H9 (cell line): ENCODE data around the gene DCP1A. TPM values are rescaled to one million over a fixed set of nuclear protein-coding genes. Genes with fewer than 3 reads are reported as not detected.
A peak's percentile ranks its signal among the peaks of the same experiment; 100 is the strongest.

Experiments
- DNase-seq: peaks from one replicate; pipeline ENCODE4 v3.0.0-alpha.2; 2017
- H2AFZ ChIP-seq: one replicate; pipeline ENCODE4 v1.6.1; 2013; ENCODE audit warnings: mild to moderate bottlenecking, low read length, control low read depth, moderate library complexity
- H2AK5ac ChIP-seq: 2 replicates; pipeline ENCODE4 v1.6.1; 2013; ENCODE audit warnings: low read length, control low read depth, mixed read lengths; ENCODE audit not compliant: insufficient read length
- H2BK120ac ChIP-seq: one replicate; pipeline ENCODE4 v1.6.1; 2013; ENCODE audit warnings: low read depth, mild to moderate bottlenecking, low read length, control low read depth, inconsistent platforms; ENCODE audit not compliant: poor library complexity, severe bottlenecking
- H2BK12ac ChIP-seq: 2 replicates; pipeline ENCODE4 v1.6.1; 2013; ENCODE audit warnings: low read length, control low read depth, mixed read lengths, low read depth; ENCODE audit not compliant: insufficient read length
- H2BK15ac ChIP-seq: 2 replicates; pipeline ENCODE4 v1.6.1; 2013; ENCODE audit warnings: low read depth, low read length, control low read depth
- H2BK20ac ChIP-seq: one replicate; pipeline ENCODE4 v1.6.1; 2013; ENCODE audit warnings: low read depth, mild to moderate bottlenecking, low read length, control low read depth, inconsistent platforms; ENCODE audit not compliant: poor library complexity, severe bottlenecking
- H2BK5ac ChIP-seq: 2 replicates; pipeline ENCODE4 v1.6.1; 2013; ENCODE audit warnings: low read length, control low read depth, mixed read lengths; ENCODE audit not compliant: insufficient read length
- H3K14ac ChIP-seq: 2 replicates; pipeline ENCODE4 v1.6.1; 2013; ENCODE audit warnings: low read length, control low read depth; ENCODE audit not compliant: insufficient read depth
- H3K18ac ChIP-seq: 2 replicates; pipeline ENCODE4 v1.6.1; 2013; ENCODE audit warnings: low read depth, mild to moderate bottlenecking, mixed read lengths, low read length, control low read depth; ENCODE audit not compliant: insufficient read length
- H3K23ac ChIP-seq: 2 replicates; pipeline ENCODE4 v1.6.1; 2013; ENCODE audit warnings: low read length, control low read depth, mixed read lengths, low read depth; ENCODE audit not compliant: insufficient read length
- H3K23me2 ChIP-seq: 2 replicates; pipeline ENCODE4 v1.6.1; 2013; ENCODE audit warnings: low read depth, mild to moderate bottlenecking, mixed read lengths, low read length, control low read depth; ENCODE audit not compliant: insufficient read length, poor library complexity, severe bottlenecking
- H3K27ac ChIP-seq: 2 replicates; pipeline ENCODE4 v1.5.1; 2013; ENCODE audit warnings: low read length, control low read depth, mixed read lengths, low read depth; ENCODE audit not compliant: insufficient read length
- H3K27me3 ChIP-seq: 2 replicates; pipeline ENCODE4 v1.6.1; 2013; ENCODE audit warnings: low read length, control low read depth, inconsistent platforms; ENCODE audit not compliant: insufficient read depth
- H3K4ac ChIP-seq: 2 replicates; pipeline ENCODE4 v1.6.1; 2013; ENCODE audit warnings: low read depth, mild to moderate bottlenecking, control low read depth, inconsistent platforms, low read length, moderate library complexity
- H3K4me1 ChIP-seq: 2 replicates; pipeline ENCODE4 v1.6.1; 2013; ENCODE audit warnings: low read length, control low read depth, inconsistent platforms; ENCODE audit not compliant: insufficient read depth
- H3K4me2 ChIP-seq: 2 replicates; pipeline ENCODE4 v1.6.1; 2013; ENCODE audit warnings: low read length, control low read depth, mixed read lengths; ENCODE audit not compliant: insufficient read length, insufficient read depth
- H3K56ac ChIP-seq: 2 replicates; pipeline ENCODE4 v1.6.1; 2013; ENCODE audit warnings: low read depth, mild to moderate bottlenecking, mixed read lengths, low read length, control low read depth; ENCODE audit not compliant: insufficient read length
- H3K79me1 ChIP-seq: 2 replicates; pipeline ENCODE4 v1.6.1; 2013; ENCODE audit warnings: low read depth, mild to moderate bottlenecking, moderate library complexity, low read length, control low read depth, inconsistent platforms; ENCODE audit not compliant: insufficient read depth, poor library complexity, severe bottlenecking
- H3K79me2 ChIP-seq: 2 replicates; pipeline ENCODE4 v1.6.1; 2013; ENCODE audit warnings: low read length, control low read depth, inconsistent platforms; ENCODE audit not compliant: insufficient read depth
- H3K9ac ChIP-seq: 2 replicates; pipeline ENCODE4 v1.6.1; 2013; ENCODE audit warnings: low read length, control low read depth, mixed read lengths; ENCODE audit not compliant: insufficient read length; ENCODE audit errors: extremely low read depth
- H3K9me3 ChIP-seq: one replicate; pipeline ENCODE4 v1.6.1; 2013; ENCODE audit warnings: low read depth, low read length, inconsistent platforms; ENCODE audit not compliant: control insufficient read depth
- H3T11ph ChIP-seq: one replicate; pipeline ENCODE4 v1.6.1; 2013; ENCODE audit warnings: mild to moderate bottlenecking, low read length, control low read depth, inconsistent platforms
- H4K20me1 ChIP-seq: one replicate; pipeline ENCODE4 v1.6.1; 2013; ENCODE audit not compliant: control insufficient read depth, insufficient read length, insufficient read depth
- H4K5ac ChIP-seq: 2 replicates; pipeline ENCODE4 v1.6.1; 2013; ENCODE audit warnings: low read depth, mild to moderate bottlenecking, mixed read lengths, low read length, control low read depth; ENCODE audit not compliant: insufficient read length
- H4K8ac ChIP-seq: replicated peaks from 2 replicates; pipeline ENCODE4 v1.6.1; 2013; ENCODE audit warnings: low read length, control low read depth, mixed read lengths, low read depth; ENCODE audit not compliant: insufficient read length
- H4K91ac ChIP-seq: 2 replicates; pipeline ENCODE4 v1.6.1; 2013; ENCODE audit warnings: low read depth, mild to moderate bottlenecking, moderate library complexity, mixed read lengths, low read length, control low read depth; ENCODE audit not compliant: insufficient read length
- H3K27ac Mint-ChIP-seq, 3 experiments: 2 replicates in 2 of 3; 3 replicates in 1 of 3; pipeline ENCODE4 v1.8.0; 2020 to 2021; ENCODE audit warnings: mixed read lengths in 3 of 3, mild to moderate bottlenecking in 1 of 3, moderate library complexity in 1 of 3
- H3K27me3 Mint-ChIP-seq: 2 replicates; pipeline ENCODE4 v1.8.0; 2021; ENCODE audit warnings: low read depth, mild to moderate bottlenecking, moderate library complexity, mixed read lengths
- H3K36me3 Mint-ChIP-seq, 3 experiments: 2 replicates in 2 of 3; 3 replicates in 1 of 3; pipeline ENCODE4 v1.8.0; 2020 to 2021; ENCODE audit warnings: low read depth in 3 of 3, mixed read lengths in 3 of 3; ENCODE audit not compliant: insufficient read depth in 1 of 3
- H3K4me1 Mint-ChIP-seq, 2 experiments: 2 replicates each; pipeline ENCODE4 v1.8.0; 2020; ENCODE audit warnings: mixed read lengths in 2 of 2
- H3K4me3 Mint-ChIP-seq, 2 experiments: 2 replicates in 1 of 2; 3 replicates in 1 of 2; pipeline ENCODE4 v1.8.0; 2020 to 2021; ENCODE audit warnings: mild to moderate bottlenecking in 2 of 2, mixed read lengths in 2 of 2, moderate library complexity in 1 of 2
- H3K9me3 Mint-ChIP-seq, 2 experiments: 2 replicates in 1 of 2; 3 replicates in 1 of 2; pipeline ENCODE4 v1.8.0; 2020; ENCODE audit warnings: mild to moderate bottlenecking in 2 of 2, mixed read lengths in 2 of 2, moderate library complexity in 1 of 2
- WGBS: extraction: QIAGEN DNeasy Blood & Tissue Kit; methylation state at CpG from one replicate; pipeline ENCODE4 v1.1.7; 2013; ENCODE audit warnings: missing lambda C conversion rate, low lambda C conversion rate, mixed read lengths; ENCODE audit not compliant: insufficient read length; ENCODE audit errors: extremely low coverage; 5-methylcytosine and 5-hydroxymethylcytosine counted together
- total RNA-seq: library from RNA; stranded (reverse); gene quantifications from 2 replicates; pipeline ENCODE4 v1.2.1, GENCODE V29; 2021
- TF ChIP-seq, protein P1 (sequence below): fragments of 200-600 bp; sonication (generic); conservative IDR thresholded peaks from 3 replicates; pipeline ENCODE4 v1.8.0; 2021; ENCODE audit warnings: antibody characterized with exemption, mild to moderate bottlenecking

DCP1A gene
- total RNA-seq, 1 experiment from 2014 or later, result 17.8 TPM

DNA sequence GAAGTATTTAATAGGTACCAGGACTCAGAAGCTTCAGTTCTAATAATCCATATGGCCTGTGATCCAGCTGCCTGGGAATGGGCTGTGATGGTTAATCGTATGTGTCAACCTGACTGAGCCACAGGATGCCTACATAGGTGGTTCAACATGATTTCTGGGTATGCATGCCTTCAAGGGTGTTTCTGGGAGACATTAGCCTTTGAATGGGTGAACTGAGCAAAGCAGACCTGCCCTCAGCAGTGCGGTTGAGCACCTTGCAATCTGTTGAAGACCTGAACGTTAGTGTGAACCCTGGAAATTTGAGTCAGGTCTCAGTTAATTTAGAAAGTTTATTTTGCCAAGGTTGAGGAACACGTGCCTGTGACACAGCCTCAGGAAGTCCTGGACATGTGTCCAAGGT lies 68.7 kb downstream of the DCP1A start:
- no peak overlapping the region for H2BK15ac ChIP-seq
- H3K18ac ChIP-seq, result no peak overlapping the region
- Mint-ChIP-seq H3K27me3 (no peaks in the 10 kb centered on the region; the same call in none of the 2 replicates), H3K4me1 (peaks cover 16 to 19% of the 10 kb centered on the region in 2 experiments), H3K36me3 (peaks cover under 1 to 8% (median 2%) of the 10 kb centered on the region in 3 experiments; a peak in 3 of 7 replicates), H3K4me3 (no peak overlapping the region), H3K9me3 (no peaks in the 10 kb centered on the region), H3K27ac (peak overlapping the region; percentile 7 to 58 (median 52); a peak in 5 of 7 replicates)
- no peak overlapping the region for H4K5ac ChIP-seq
- no peak overlapping the region for H2BK120ac ChIP-seq
- H4K91ac ChIP-seq, result no peak overlapping the region
- no peak overlapping the region for H2AK5ac ChIP-seq
- no peak overlapping the region for H3K9ac ChIP-seq
- no peaks in the 10 kb centered on the region for H3K79me2 ChIP-seq
- H4K20me1 ChIP-seq, result no peaks in the 10 kb centered on the region
- H3K27me3 ChIP-seq, result no peaks in the 10 kb centered on the region
- H2BK20ac ChIP-seq, result no peak overlapping the region
- H3K23ac ChIP-seq, result no peak overlapping the region
- H3K27ac ChIP-seq, result no peak overlapping the region
- H2AFZ ChIP-seq, result no peak overlapping the region
- peaks cover 4% of the 10 kb centered on the region; the same call in 1 of the 2 replicates for H3K4me1 ChIP-seq
- H4K8ac ChIP-seq, result no peak overlapping the region
- H3K23me2 ChIP-seq, result no peaks in the 10 kb centered on the region
- no peak overlapping the region for H2BK12ac ChIP-seq
- no CpG with 5 or more reads among the region's 4 CpGs for WGBS
- H3K4ac ChIP-seq, result no peak overlapping the region
- H3K14ac ChIP-seq, result no peak overlapping the region
- no peaks in the 10 kb centered on the region for H3K9me3 ChIP-seq
- no peak overlapping the region for H2BK5ac ChIP-seq
- TF ChIP-seq, protein P1, sequence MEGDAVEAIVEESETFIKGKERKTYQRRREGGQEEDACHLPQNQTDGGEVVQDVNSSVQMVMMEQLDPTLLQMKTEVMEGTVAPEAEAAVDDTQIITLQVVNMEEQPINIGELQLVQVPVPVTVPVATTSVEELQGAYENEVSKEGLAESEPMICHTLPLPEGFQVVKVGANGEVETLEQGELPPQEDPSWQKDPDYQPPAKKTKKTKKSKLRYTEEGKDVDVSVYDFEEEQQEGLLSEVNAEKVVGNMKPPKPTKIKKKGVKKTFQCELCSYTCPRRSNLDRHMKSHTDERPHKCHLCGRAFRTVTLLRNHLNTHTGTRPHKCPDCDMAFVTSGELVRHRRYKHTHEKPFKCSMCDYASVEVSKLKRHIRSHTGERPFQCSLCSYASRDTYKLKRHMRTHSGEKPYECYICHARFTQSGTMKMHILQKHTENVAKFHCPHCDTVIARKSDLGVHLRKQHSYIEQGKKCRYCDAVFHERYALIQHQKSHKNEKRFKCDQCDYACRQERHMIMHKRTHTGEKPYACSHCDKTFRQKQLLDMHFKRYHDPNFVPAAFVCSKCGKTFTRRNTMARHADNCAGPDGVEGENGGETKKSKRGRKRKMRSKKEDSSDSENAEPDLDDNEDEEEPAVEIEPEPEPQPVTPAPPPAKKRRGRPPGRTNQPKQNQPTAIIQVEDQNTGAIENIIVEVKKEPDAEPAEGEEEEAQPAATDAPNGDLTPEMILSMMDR, result no peak
- H3K56ac ChIP-seq, result no peak overlapping the region
- DNase-seq, result no peak
- no peaks in the 10 kb centered on the region for H3K79me1 ChIP-seq
- H3T11ph ChIP-seq, result no peak overlapping the region
- H3K4me2 ChIP-seq, result no peak overlapping the region
